Stimulated activated CD8-positive, alpha-beta memory T cell treated with anti-CD3 and anti-CD28 coated beads, Interleukin-4, amount 100 ng/mL, for 24 hours (primary cell): ENCODE data around the gene PSMD4.
A peak's percentile ranks its signal among the peaks of the same experiment; 100 is the strongest.
"Not testable (repeated sequence)": the region's sequence is repeated elsewhere in the genome, so short reads cannot be mapped to it uniquely, and the experiment has no call there.

Experiments used
- DNase-seq: peaks from one replicate; pipeline ENCODE4 v3.0.0-alpha.2; 2020; ENCODE audit warnings: low read depth

The PSMD4 gene

DNA sequence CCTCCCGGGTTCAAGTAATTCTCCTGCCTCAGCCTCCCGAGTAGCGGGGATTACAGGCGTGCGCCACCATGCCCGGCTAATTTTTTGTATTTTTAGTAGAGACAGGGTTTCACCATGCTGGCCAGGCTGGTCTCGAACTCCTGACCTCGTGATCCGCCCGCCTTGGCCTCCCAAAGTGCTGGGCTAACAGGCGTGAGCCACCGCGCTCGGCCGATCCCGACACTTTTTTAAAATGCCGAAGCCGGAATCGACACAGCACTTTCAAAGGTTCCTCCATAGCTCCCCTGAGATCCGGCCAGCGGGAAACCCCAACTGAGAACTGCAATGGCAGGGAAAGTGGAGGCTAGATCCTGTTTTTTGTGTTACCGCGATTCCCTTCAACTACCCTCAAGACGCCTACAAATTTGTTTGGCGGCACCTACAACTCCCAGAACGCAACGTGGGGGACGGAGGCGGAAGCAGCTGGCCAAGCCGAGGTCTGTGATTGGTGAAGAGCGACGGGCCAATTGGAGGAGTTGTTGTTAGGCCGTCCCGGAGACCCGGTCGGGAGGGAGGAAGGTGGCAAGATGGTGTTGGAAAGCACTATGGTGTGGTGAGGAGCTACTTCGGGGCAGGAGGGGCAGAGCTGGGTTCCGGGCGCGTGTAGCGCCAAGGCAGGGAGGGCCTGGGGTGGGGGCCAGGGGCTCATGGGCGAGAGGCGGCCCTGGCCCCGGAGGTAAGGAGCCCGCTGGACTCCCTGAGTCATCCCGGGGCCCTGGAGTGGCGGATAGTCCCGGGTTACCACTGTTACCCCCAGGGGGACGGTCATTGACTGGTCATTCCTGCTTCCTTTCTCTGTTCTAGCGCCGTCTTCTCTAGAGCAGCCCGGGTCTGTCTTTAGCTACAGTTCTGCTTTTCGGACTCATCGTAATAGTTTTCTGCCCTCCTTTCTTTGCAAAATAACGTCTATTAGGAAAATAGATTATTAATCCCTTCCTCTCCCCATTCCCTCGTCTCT is at the start of gene PSMD4:
Gene PSMD4 (plus strand): TSS at position 518 of the 997 bp plus-strand sequence. CDS start 49 bp downstream, at position 567.
- peak; percentile 83 for DNase-seq

DNA sequence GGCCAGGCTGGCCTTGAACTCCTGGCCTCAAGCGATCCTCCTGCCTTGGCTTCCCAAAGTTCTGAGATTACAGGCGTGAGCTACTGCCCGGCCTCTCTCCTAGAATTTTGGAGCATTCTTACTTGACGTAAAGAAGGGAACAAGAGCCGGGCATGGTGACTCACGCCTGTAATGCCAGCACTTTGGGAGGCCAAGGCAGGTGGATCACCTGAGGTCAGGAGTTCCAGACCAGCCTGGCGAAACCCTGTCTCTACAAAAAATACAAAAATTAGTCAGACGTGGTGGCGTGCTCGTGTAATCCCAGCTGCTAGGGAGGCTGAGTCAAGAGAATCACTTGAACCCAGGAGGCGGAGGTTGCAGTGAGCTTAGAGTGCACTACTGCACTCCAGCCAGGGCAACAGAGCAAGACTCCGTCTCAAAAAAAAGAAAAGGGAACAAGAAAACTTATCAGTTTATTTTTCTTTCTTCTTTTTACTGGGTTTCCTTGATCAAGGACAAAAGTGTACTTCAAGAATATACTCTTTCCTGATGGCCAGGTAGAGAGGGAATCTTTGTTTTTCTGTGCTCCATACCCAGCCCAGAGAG is 49.1 kb upstream of the PSMD4 start:
- not testable (repeated sequence) for DNase-seq

DNA sequence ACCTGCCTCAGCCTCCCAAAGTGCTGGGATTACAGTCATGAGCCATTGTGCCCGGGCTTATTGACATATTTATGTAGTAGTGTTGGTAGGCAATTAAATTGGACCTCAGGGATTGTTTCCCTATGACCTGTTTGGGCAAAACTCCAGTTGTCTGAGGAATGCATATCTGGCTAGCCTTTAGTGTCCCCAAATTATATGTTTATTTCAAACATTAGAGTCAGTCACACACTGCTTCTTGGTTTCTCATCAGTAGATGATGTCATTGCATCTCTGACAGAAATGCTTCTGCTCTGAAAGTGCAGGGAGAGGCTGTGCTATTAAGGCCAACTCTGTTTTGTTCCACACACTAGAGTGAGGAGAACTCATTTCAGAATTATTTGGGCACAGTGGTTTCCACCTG is 43.7 kb upstream of the PSMD4 start:
- no peak for DNase-seq

DNA sequence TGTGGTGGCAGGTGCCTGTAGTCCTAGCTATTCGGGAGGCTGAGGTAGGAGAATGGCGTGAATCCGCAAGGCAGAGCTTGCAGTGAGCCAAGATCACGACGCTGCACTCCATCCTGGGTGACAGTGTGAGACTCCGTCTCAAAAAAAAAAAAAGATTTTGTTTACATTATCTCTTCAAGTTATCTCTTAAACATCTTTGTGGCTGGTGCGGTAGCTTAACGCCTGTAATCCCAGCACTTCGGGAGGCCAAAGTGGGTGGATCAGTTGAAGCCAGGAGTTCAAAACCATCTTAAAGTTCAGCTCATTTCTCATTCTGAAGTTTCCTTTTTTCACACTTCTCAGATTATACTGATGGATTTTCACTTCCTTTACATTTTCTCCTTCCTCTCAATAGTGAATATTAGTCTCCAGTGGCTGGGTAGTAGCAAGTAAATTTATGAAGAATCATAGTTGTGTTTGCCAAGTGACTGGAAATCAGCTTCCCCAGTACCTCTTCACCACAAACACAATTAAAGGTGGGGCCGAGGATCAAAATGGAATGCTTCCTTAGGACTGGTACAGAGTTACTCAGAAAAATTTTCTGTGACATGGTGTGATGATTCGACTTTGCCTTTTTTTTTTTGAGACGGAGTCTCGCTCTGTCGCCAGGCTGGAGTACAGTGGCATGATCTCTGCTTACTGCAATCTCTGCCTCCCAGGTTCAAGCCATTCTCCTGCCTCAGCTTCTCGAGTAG is 42.4 kb upstream of the PSMD4 start:
- no peak for DNase-seq

DNA sequence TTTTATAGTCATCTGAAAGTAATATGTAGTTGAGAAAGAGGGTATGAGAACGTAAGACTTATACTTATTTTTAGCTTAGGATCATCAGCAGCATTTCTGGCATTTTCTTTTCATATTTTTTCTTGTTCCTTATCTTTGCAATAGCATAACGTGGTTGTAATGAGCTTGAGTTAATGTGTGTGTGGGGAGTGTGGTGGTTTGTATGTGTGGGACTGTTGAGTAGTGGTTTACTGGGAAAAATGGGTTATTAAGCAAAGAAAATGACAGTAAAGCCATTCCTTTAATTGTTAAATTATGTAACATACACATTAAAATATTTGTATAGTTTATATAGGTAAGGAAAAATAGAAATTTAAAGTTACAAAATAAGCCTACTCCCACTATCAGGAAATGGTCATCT is 41.0 kb upstream of the PSMD4 start:
- no peak for DNase-seq

DNA sequence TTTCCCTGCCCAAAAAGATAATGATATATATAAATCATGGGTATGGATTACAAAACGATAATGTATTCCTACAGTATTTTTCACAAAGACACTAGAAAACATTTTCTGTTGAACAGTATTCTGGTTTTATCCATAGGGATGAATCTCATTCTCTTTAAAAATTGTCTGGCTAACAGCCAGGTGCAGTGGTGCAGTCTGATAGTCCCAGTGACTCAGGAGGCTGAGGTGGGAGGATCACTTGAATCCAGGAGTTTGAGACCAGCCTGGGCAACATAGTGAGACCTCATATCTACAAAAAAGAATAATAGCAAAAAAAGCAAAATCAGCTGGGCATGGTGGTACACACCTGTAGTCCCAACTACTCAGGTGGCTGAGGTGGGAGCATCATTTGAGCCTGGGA is 32.9 kb upstream of the PSMD4 start:
- DNase-seq, result no peak

DNA sequence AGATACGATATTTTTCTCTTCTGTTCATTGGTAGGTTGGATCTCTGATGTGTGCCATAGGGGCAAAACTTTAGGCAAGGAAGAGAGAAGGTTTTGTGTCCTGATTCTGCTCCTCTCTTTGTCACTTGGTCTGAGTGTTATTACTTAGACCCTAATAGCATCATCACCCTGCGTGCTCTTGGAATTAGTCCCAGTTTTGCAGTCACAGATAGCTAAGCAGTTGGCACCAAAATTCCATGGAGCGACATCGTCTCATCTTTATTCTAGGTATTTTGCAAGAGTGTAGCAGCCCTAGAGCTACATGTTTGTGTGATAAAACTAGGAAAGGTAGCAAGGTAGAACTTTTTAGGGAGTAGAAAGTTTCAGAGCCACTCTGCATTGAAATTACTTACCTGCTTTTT is 32.4 kb upstream of the PSMD4 start:
- no peak for DNase-seq

DNA sequence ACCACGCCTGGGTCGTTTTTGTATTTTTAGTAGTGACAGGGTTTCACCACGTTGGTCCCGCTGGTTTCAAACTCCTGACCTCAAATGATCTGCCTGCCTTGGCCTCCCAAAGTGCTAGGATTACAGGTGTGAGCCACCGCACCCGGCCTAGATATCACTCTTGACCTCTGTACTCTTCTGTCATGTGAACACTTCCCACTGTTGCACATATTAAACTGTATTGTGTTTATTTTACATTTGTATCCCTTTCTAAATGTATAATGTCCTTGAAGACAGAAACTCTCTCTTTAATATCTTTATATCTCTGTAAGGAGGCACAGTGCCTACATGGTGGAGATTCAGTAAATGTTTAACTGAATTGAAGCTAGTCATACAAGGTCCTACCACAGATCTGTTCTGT is 19.3 kb upstream of the PSMD4 start:
- no peak for DNase-seq

DNA sequence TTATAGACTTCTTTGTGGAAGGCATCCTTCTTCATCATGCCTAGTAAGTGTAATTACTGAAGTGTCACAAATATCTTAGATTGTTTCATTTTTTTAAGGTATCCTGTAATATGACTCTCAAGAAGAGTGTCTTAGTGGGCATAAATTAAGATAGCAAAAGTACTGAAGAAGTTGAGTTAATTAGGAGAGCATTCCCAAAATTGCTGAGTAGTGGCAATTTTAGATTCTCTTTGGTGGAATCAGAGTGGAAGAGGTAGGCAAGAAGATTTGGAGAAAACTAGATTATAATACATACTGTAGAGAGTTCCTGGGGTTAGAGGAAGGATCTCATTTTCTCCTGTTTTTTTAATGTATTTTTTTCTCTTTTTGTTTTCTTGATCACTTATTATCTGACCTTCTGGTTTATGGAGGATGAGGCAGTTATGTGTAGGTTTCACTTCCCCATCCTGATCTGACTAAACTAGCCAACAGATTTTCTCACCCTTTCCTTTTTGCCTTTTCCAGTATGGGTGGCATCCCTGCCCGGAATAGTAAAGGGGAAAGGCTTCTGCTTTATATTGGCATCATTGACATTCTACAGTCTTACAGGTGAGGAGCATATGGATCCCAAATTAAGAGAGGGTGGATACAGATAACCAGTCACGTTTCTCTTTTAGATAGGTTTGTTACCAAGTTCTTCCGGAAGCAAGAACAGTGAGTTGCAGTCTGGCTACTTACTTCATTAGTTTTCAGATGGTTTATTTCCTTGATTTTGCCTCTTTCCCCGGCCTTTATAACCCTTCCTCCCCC is 16.7 kb upstream of the PSMD4 start:
- DNase-seq, result no peak

DNA sequence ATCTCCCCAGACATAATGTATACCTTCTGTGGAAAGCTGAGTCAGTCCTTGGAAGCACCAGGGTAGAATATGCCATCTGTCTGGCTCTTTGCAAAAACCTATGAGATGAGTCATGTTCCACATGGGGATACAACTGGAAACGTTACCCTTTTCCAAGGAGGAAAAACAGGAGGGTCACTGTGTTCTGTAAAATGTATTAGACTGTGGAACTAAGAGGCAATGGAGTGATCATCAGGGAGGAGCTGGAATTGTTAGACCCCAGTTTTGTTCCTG is 16.1 kb upstream of the PSMD4 start:
- DNase-seq, result no peak

DNA sequence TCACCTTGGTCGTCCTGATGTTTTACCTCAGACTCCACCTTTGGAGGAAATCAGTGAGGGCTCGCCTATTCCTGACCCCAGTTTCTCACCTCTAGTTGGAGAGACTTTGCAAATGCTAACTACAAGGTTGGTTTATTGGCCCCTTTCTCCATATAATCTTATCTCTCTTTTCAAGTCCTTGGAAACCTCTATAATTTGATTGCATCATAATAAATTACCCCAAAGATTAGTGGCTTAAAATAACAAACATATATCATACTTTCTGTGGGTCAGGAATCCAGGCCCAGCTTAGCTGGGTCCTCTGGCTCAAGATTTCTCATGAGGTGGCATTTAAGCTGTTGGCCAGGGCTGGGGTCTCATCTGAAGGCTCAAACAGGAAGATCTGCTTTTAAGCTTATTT is 12.1 kb upstream of the PSMD4 start:
- no peak for DNase-seq

DNA sequence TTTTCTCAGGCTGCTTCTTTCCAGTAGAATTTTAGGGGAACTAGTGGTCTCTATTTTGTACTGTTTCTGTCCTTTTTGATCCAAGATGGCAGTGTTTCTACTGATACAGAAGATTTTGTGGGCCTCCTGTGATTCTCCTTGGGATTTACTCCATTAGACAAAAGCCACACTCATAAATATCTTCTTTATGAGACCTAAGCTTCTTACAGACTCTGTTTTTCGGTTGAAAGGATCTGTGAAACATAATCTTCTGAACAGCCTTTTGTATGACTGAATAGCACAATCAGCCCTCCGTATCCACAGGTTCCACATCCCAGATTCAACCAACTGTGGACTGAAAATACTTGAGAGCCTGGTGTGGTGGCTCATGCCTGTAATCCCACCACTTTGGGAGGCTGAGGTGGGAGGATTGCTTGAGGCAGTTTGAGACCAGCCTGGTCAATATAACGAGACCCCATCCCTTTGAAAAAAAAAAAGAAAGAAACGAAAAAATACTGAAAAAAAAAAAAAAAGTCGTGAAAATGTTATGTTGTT is 10.8 kb upstream of the PSMD4 start:
- DNase-seq, result no peak

DNA sequence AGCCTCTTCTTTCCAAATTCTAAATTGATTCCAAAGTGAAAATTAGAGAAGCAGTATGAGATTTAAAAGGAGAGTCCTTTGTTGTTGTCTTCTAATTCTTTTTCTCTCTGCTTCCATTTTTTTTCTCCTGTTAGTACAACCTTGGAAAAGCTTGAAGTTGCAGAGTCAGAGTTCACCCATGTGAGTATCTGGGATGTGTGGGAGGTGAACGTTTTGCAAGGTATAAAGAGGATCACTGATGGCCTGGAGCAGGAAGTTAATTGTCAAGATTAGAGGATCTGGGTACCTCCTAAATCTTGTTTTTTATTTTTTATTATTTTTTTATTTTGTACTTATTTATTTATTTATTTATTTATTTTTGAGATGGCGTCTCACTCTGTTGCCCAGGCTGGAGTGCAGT is 7.7 kb upstream of the PSMD4 start:
- no peak for DNase-seq

DNA sequence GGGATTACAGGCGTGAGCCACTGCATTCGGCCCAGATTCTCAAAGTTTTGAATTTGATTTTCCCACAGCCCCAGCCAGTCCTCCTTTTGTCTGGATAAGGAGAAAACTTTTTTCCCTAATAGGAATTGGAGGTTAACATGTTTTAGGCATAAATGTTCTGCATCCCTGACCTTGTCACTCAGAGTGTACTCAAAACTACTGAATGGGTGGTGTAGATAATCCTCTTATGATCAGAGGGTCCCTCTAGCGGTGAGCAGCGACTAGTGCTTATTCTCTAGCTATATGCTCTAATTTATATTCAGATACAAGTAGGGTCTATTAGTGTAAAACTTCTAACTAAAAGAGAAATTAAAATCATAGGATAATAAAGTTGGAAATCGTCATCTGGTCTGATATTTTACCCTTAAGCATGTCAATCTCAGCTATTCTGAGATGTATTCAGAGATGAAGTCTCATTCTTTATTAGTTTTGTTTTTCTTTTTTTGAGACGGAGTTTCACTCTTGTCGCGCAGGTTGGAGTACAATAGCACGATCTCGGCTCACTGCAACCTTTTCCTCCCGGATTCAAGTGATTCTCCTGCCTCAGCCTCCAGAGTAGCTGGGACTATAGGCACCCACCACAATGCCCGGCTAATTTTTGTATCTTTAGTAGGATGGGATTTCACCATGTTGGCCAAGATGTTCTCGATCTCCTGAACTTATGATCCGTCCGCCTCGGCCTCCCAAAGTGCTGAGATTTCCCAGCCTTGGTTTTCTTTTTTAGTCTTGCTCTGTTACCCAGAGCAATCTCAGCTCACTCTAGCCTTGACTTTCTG is 2.7 kb upstream of the PSMD4 start:
- peak; percentile 20 for DNase-seq

DNA sequence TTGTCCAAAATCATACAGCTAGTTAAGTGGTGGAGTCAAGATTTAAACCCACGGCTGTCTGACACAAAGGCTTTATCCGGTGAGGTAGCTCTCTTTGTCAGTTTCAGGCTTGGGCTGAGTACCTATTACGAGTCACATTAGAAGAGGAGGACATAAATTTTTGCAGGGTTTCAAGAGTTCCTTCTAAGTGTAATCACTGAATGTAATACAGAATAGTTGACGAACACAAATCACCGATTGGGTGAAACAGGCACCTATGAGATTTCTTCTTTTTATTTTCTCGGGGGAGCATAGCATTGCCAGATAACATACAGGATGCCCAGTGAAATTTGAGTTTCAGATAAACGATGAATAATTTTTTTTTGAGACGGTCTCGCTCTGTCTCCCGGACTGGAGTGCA is 847 bp downstream of the PSMD4 start:
- no peak for DNase-seq

DNA sequence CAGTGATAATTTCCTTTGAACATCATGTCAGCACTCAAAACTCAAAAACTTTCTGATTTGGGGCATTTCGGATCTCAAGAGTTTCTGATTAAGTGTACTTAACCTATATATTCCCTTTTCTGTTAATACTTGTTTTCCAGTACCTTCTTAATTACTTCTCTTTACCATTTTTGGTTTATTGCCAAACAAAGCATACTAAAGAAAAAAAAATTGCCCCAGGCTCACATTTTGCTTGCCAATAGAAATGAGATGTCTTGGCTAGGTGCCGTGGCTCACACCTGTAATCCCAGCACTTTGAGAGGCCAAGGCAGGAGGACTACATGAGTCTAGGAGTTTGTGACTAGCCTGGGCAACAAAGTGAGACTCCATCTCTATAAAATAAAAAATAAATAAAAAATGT is 4.8 kb downstream of the PSMD4 start:
- no peak for DNase-seq

DNA sequence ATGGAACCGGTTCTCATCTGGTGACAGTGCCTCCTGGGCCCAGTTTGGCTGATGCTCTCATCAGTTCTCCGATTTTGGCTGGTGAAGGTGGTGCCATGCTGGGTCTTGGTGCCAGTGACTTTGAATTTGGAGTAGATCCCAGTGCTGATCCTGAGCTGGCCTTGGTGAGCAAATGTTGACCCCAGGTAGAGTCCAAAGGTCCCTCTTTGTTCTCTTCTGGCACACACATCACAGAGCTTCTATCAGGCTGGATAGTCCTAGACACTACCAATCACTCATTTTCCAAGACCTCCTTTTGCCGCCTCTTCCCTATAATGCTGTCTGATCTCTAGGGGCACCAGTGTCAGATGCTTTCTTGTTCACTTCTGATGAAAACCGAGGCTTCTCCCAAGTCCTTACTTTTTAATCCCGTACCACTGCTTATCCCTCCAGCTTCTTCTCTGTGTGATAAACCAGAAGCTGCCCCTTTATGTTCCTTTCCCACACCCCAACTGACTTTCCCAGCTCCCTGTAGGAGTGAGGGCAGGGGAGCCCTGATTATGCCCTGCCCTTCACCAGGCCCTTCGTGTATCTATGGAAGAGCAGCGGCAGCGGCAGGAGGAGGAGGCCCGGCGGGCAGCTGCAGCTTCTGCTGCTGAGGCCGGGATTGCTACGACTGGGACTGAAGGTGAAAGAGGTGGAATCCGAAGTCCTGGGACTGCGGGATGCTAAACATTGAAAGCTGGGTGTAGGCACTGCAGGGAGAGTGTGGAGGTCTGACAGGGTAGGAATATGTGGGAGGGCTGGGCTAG is 11.1 kb downstream of the PSMD4 start:
- no peak for DNase-seq

DNA sequence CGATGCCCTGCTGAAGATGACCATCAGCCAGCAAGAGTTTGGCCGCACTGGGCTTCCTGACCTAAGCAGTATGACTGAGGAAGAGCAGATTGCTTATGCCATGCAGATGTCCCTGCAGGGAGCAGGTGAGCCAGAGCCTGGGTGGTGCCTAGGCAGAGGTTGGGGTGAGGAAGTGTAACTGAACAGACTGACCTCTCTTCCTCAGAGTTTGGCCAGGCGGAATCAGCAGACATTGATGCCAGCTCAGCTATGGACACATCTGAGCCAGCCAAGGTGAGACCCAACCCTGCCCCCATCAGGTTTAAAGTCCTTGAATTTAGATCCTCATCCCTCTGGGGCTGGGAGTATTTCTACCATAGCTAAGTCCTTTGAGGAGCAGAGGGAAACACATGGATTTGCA is 11.8 kb downstream of the PSMD4 start:
- DNase-seq, result no peak

DNA sequence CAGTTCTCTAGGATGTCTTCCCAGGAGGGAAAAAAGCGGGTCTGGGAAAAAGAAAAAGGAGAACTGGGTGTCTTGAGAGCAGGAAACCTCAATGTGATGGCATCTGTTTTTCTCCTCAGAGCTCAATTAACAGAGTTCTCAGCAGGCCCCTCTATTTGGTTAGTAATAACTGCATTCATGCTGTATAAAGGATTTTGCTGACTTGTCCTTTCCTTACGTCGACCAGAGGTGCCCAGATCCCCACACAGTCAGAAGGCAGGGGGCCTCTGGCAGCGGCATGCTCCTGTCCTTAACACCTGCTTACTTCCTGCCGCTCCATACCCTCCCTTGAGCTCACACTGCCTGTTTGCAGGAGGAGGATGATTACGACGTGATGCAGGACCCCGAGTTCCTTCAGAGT is 12.3 kb downstream of the PSMD4 start:
- DNase-seq, result no peak

DNA sequence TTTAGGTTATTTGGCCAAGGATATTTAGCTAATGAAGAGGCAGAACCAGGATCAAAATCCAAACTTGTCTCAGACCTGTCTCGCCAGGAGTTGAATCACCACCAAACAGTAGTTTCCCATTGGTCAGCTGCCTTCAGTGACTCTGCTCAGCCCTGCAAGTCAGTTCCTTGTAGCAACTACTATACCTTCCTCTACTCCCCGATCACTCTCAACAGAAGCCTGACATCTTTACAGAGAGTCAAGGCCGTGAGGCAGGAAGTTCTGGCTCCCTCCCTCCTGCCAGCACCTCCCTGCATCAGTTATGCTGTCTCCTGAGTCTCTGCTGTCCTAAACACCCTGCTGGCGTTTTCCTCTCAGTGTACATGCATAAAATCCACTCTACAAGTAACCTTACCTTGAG is 13.2 kb downstream of the PSMD4 start:
- no peak for DNase-seq
